Activated effector memory CD4-positive, alpha-beta T cell treated with anti-CD3 and anti-CD28 coated beads, Interleukin-2, amount 50 U/mL, for 16 hours (primary cell): ENCODE data around the gene BDH1.

Source experiments
- DNase-seq: peaks from one replicate; pipeline ENCODE4 v3.0.0-alpha.2; 2020

The BDH1 gene

GRCh38 chr3:197504641-197505121 is 51.1 kb downstream of the BDH1 start:
- DNase-seq, result no peak

GRCh38 chr3:197504229-197504628 is 51.5 kb downstream of the BDH1 start:
- no peak for DNase-seq

DNA sequence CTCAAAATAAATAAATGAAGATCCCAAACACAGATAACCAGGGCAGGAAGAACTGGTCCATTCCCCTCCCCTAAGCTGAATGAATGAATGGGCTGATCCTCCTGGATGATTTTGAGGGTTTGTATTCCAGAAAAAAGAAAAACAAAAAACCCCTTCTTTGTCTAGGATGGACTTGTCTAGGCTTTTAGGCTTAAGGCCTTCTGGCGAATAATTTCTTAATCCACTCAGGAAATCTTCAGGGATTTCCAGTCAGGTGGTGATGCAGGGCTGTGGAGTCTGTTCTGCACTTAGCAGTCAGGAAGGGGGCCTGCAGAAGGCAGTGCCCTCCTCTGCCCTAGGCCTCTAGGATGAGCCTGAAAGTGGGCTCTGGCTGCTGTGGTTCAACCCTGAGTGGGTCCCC is 52.1 kb downstream of the BDH1 start:
- DNase-seq, result no peak

DNA sequence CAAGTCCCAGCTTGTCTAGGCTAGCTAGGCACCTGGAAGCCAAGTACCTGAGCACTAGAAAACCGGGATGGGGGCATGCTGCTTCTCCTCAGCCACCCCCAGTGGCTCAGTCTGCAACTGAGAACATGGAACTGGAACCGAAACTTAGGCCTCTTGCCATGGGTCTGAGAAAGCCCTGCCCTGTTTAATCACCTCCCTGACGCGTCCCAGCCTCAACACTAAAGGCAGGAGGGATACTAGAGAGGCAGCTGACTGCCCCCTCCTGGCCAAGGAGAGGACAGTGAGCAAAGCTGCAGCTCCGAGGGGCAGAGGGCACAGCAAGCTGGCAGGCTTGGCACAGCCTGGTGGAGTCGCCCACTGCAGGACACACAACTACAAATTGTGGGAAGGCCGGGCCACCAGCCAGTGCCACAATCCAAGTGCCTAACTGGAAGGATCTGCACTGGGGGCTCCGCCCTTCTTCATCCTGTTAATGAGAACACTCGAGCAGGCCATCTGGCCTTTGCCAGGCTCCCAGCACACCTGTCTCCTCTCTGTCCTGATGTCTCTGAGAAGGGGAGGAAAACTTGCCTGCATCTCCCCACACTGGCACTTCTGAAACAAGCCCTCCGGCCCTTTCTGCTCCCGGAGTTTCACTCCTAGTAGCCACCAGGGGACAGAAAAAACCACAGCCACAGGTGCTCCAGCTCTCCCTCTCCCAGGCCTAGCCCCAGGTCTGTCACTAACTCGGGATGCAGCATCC is 53.7 kb downstream of the BDH1 start:
- no peak for DNase-seq

- DNase-seq, result no peak
These were observed 54.3 kb downstream of the BDH1 start for GRCh38 chr3:197501496-197501878.

GRCh38 chr3:197500812-197501211 is 55.0 kb downstream of the BDH1 start:
- DNase-seq, result no peak

DNA sequence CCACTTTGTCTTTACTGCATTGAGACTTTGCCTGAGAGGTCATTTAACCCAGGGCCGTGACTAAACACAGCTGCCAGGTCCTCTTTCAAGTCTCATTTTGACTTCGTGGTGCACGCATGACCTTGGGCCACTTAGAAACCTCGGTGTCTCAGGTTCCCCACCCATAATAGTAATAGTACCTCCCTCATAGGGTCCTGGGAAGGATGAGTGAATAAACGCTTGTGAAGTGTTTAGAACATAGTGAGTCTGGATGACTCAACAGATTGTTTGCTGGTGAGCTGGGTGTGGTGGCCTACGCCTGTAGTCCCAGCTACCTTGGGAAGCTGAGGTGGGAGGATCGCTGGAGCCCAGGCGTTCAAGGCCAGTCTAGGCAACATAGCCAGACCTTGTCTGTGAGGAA is 56.3 kb downstream of the BDH1 start:
- DNase-seq, result no peak

DNA sequence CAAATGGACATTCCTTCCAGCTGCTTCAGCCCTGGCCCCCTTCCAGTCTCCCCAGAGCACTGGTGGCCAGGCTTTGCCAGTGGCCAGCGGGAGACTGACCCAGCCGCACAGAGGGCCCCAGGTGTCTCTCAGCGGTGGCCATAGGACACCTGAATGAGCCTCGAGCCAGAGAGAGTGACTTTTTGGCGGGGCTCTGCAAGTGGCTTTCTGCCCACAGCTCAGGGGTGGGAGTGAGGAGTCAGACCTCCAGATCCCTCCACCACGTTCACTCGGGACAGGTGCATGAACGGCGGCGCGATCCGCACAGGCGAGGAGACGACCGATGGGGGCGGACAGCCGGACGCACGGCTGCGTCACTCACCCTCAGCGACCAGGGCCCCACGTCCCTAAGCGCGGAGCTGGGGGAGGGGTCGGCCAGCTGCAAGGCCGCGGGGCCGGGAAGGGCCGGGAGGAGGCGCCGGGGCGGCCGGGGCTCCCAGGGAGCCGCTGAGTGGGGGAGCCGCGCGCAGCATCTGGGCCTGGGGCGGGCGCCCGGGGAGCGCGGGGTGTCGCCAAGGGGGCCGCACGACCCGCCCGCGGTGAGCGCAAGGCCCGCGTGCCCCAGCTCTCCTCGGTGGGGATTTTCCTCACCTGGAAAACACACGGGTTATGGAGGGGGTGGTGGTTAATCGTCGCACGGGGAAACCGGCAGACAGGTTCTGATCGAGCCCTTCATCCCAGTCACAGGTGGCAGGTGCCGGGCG is 57.1 kb downstream of the BDH1 start:
- no peak for DNase-seq

DNA sequence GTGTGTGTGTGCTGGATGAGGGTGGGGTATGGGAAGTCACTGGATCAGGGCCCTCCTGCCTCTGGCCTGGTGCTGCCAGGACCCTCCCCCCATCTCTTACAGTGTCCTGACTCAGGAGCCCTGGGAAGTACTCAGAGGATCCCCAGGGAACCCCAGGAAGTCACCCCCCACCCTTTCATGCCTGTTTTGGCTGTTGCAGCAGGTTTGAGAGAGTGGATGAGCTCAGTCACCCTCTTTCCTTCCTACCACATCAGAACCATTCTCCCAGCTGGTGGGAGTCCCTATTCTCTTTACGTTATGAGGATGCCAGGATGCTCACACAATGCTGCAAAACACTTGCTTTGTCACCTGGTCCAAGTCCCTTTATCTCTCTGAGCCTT is 59.0 kb downstream of the BDH1 start:
- DNase-seq, result no peak

DNA sequence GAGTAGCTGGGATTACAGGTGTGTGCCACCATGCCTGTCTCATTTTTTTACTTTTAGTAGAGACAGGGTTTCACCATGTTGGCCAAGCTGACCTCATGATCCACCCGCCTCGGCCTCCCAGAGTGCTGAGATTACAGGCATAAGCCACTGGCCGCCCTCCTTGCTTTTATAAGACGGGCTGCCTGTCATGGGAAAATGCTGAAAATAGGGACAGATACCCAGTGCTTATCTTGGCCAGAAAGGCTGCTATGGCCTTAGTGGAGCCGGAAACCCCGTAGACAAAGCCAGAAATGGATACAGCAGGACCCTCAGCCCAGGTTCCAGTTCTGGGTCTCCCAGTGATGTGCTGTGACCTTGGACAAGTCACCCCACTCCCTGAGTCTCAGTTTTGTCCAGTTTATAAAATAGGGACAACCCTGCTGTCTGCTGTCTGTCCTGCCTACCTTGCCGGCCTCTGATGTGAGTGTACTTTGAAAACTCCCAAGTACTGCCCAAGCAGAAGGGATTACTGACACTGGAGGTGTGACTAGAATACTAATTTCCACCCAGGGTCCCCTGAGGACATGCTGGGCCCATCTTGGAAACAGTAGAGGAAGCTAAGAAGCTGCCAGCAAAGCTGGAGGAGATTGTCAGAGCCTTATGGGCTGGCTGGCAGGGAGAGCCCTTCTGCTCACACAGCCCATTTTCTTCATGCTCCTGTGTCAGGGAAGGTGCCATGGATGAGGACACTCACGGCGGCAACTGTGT is 59.6 kb downstream of the BDH1 start:
- no peak for DNase-seq

- no peak for DNase-seq
These were observed 60.3 kb downstream of the BDH1 start for GRCh38 chr3:197495499-197495898.

DNA sequence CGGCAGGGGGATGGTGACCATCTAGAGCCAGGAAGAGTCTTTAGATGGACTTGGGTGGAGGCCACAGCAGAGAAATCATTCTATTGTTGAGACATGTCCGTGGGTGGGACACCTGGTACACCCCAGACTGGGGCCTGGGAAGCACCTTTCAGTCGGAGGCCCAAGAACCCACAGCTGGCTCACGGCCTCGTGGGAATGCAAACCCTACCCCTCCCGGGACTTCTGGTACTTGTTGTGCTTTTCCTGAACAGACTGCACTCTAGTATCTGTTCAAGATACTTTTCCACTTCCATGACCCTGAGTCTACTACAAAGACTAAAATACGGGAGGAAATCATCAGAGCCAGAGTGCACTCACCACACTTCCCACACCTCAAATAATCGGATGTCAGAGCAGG is 60.7 kb downstream of the BDH1 start:
- DNase-seq, result no peak

- DNase-seq, result no peak
These were observed 61.3 kb downstream of the BDH1 start for GRCh38 chr3:197494366-197495058.

- DNase-seq, result no peak
These were observed 62.7 kb downstream of the BDH1 start for GRCh38 chr3:197493049-197493448.

DNA sequence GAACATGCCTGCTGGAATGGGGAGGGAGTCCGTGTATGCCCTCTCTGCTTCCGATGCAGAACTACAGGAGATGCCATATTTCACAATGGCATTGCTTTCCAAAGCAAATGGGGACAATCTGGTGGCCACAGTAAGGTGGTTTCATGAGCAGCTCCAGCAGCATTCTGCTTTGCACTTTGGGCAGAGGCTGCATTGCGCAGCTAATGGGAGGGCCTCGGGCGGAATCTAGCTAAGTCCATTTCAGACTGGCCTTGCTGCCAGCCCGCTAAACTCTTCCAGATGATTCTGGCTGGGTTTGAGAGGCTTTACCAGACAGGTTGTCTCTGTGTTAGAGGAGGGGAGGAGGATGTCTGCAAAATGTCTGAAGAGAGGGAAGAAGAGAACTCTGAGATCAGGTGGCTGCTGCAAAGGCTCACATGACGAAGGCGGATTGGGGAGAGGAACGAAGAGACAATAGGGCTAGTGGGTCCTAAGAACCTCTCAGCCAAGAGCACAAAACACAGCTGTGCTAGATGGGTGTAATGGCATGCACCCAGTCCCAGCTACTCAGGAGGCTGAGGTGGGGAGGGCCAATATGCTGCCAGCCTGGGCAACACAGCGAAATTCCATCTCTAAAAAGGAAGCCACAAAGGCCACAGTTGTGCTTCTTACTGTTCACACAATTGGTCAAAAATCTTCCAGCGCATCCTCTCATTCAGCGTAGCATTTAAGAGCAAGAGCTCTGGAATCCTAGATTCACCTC is 63.7 kb downstream of the BDH1 start:
- DNase-seq, result no peak

GRCh38 chr3:197491478-197491877 is 64.3 kb downstream of the BDH1 start:
- DNase-seq, result no peak

GRCh38 chr3:197490098-197491058 is 65.4 kb downstream of the BDH1 start:
- no peak for DNase-seq

GRCh38 chr3:197487911-197488391 is 67.8 kb downstream of the BDH1 start:
- no peak for DNase-seq

GRCh38 chr3:197486861-197487260 is 68.9 kb downstream of the BDH1 start:
- DNase-seq, result no peak

DNA sequence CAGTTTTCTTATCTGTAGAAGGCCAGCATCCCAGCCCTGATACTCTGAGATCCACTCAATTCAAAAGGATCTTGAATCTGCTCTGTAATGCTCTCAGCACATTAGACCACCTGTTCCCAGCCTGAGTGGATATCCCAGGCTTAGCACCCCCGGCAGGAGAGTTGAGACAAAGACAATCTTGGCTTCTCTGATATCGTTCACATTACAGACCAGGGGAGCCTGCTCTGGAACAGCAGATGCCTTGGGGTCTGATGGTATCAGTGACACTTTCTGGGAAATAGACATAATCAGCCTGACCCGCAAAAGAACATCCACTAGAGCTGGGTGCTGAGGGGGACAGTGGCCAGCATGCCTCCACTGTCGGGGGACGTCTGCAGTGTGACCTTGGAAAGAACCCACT is 70.6 kb downstream of the BDH1 start:
- no peak for DNase-seq
